HepG2 (cell line): ENCODE measurements around the gene EVC. TPM values are rescaled to one million over a fixed set of nuclear protein-coding genes. Genes with fewer than 3 reads are reported as not detected.

Experiments used
- ATAC-seq: fragments of 200-7000 bp; cut with Tn5 transposase; 3 replicates; pipeline ENCODE4 v1.9.1; 2020; ENCODE audit warnings: mild to moderate bottlenecking, moderate library complexity
- BruUV-seq: library from RNA; stranded (reverse); fragments of 400-500 nt; replicated peaks from 2 replicates; lab custom pipeline; 2021; lab: Mats Ljungman, UMichigan
- CTCF ChIA-PET: fragments of 300-600 bp; formaldehyde crosslinking; extraction: SDS; loops from one replicate; lab custom pipeline; 2021; ENCODE audit warnings: low total read pairs, inconsistent platforms, low intra/inter-chr PET ratio; lab: Yijun Ruan, JAX
- POLR2A ChIA-PET: fragments of 350-600 bp; sonication (Branson Sonifier 250); formaldehyde crosslinking; loops from one replicate; lab custom pipeline; 2020; ENCODE audit warnings: antibody characterized with exemption, inconsistent platforms; lab: Yijun Ruan, JAX
- DNase-seq: peaks from one replicate; pipeline ENCODE4 v3.0.0-alpha.2; 2015; ENCODE audit warnings: low spot score
- FAIRE-seq: peaks from 3 replicates; lab custom pipeline; 2011; peaks lifted over from hg19 to GRCh38; lab: Jason Lieb, UNC
- H2AFZ ChIP-seq: one replicate; pipeline ENCODE4 v1.6.1; 2011; ENCODE audit warnings: low read length, inconsistent platforms
- H3K27ac ChIP-seq: fragments of 300-600 bp; 3 replicates; pipeline ENCODE4 v1.8.0; 2011; ENCODE audit warnings: mixed run types, mild to moderate bottlenecking, mixed read lengths, low read length, inconsistent platforms; ENCODE audit not compliant: insufficient read depth; ENCODE audit errors: extremely low read length
- H3K27me3 ChIP-seq, 2 experiments: fragments of 200-600 bp in 1 of 2; 2 replicates in 1 of 2; 3 replicates in 1 of 2; pipeline versions ENCODE4 v1.6.0 to v1.8.0; 2011; ENCODE audit warnings: low read length in 2 of 2, mild to moderate bottlenecking in 2 of 2, moderate library complexity in 2 of 2, inconsistent platforms in 1 of 2; ENCODE audit not compliant: insufficient read depth in 2 of 2, control insufficient read depth in 1 of 2
- H3K36me3 ChIP-seq, 2 experiments: fragments of 200-600 bp in 1 of 2; replicated peaks in 1 of 2; 2 replicates in 1 of 2; 3 replicates in 1 of 2; pipeline versions ENCODE4 v1.5.1 to v1.8.0; 2011; ENCODE audit warnings: low read length in 2 of 2, inconsistent platforms in 1 of 2; ENCODE audit not compliant: insufficient read depth in 2 of 2, control insufficient read depth in 1 of 2
- H3K4me1 ChIP-seq: 2 replicates; pipeline ENCODE4 v1.5.1; 2012; ENCODE audit warnings: low read length, inconsistent platforms; ENCODE audit not compliant: insufficient read depth
- H3K4me2 ChIP-seq: 2 replicates; pipeline ENCODE4 v1.6.0; 2011; ENCODE audit warnings: low read depth, low read length, inconsistent platforms
- H3K4me3 ChIP-seq, 3 experiments: fragments of 200-600 bp in 1 of 3; sonication (generic), shearing (Covaris generic) in 1 of 3; replicated peaks in 1 of 3; 2 replicates each; pipeline ENCODE4 v1.5.1; 2011 to 2016; ENCODE audit warnings: low read length in 3 of 3, inconsistent platforms in 2 of 3, low read depth in 2 of 3, mild to moderate bottlenecking in 2 of 3, control low read depth in 1 of 3, mixed read lengths in 1 of 3; ENCODE audit not compliant: insufficient read depth in 1 of 3
- H3K79me2 ChIP-seq: one replicate; pipeline ENCODE4 v1.6.1; 2011; ENCODE audit warnings: low read length, inconsistent platforms; ENCODE audit not compliant: insufficient read depth
- H3K9ac ChIP-seq: 2 replicates; pipeline ENCODE4 v1.6.0; 2011; ENCODE audit warnings: mild to moderate bottlenecking, low read depth, low read length, inconsistent platforms; ENCODE audit not compliant: insufficient read depth
- H3K9me3 ChIP-seq: 2 replicates; pipeline ENCODE4 v1.5.1; 2012; ENCODE audit warnings: mild to moderate bottlenecking, low read length
- H4K20me1 ChIP-seq: 2 replicates; pipeline ENCODE4 v1.6.0; 2011; ENCODE audit warnings: inconsistent platforms, mild to moderate bottlenecking, low read length, moderate library complexity; ENCODE audit not compliant: insufficient read depth
- CENPT ChIP-seq: sonication (generic); formaldehyde crosslinking; IDR thresholded peaks from 2 replicates; pipeline ENCODE4 v1.8.0; 2022; ENCODE audit warnings: low read depth, mild to moderate bottlenecking, moderate library complexity, missing genetic modification reagents
- CHD2 ChIP-seq: IDR thresholded peaks from 2 replicates; pipeline ENCODE4 v1.6.1; 2011; ENCODE audit warnings: low read depth, low read length, improper control_type of control experiment
- HNRNPLL ChIP-seq: fragments of 200-400 bp; formaldehyde crosslinking; IDR thresholded peaks from 2 replicates; pipeline ENCODE4 v1.6.1; 2017; ENCODE audit warnings: mild to moderate bottlenecking, low read depth, low read length; ENCODE audit not compliant: poor library complexity, severe bottlenecking
- IRX3 ChIP-seq: sonication (generic); formaldehyde crosslinking; IDR thresholded peaks from 2 replicates; pipeline ENCODE4 v1.8.1; 2023; ENCODE audit warnings: mild to moderate bottlenecking, low read depth, missing genetic modification reagents, borderline replicate concordance
- TGIF2 ChIP-seq: IDR thresholded peaks from 2 replicates; pipeline ENCODE4 v1.6.1; 2016; ENCODE audit warnings: control low read depth, missing compliant biosample characterization
- TOPORS ChIP-seq: sonication (generic); formaldehyde crosslinking; IDR thresholded peaks from 2 replicates; pipeline ENCODE4 v1.8.0; 2023; ENCODE audit warnings: mild to moderate bottlenecking, missing genetic modification reagents
- TRIM24 ChIP-seq: sonication (generic); formaldehyde crosslinking; IDR thresholded peaks from 2 replicates; pipeline ENCODE4 v1.8.0; 2022; ENCODE audit warnings: mild to moderate bottlenecking, missing genetic modification reagents
- ZNF280D ChIP-seq: sonication (generic); formaldehyde crosslinking; IDR thresholded peaks from 2 replicates; pipeline ENCODE4 v1.5.1; 2020; ENCODE audit warnings: mild to moderate bottlenecking, missing genetic modification reagents
- ZNF446 ChIP-seq: sonication (generic); formaldehyde crosslinking; IDR thresholded peaks from 2 replicates; pipeline ENCODE4 v1.5.0; 2020; ENCODE audit warnings: mild to moderate bottlenecking, missing genetic modification reagents
- ZNF550 ChIP-seq: sonication (generic); formaldehyde crosslinking; IDR thresholded peaks from 2 replicates; pipeline ENCODE4 v1.4.0; 2020; ENCODE audit warnings: mild to moderate bottlenecking, missing genetic modification reagents, borderline replicate concordance
- ZNF691 ChIP-seq: sonication (generic); formaldehyde crosslinking; IDR thresholded peaks from 2 replicates; pipeline ENCODE4 v1.4.0; 2020; ENCODE audit warnings: missing genetic modification reagents, low read depth, mild to moderate bottlenecking, borderline replicate concordance
- ZNF7 ChIP-seq: IDR thresholded peaks from 2 replicates; pipeline ENCODE4 v1.6.1; 2016; ENCODE audit warnings: missing biosample characterization, missing genetic modification reagents
- ZNF780A ChIP-seq: sonication (generic); formaldehyde crosslinking; IDR thresholded peaks from 2 replicates; pipeline ENCODE4 v1.8.0; 2022; ENCODE audit warnings: mild to moderate bottlenecking, missing genetic modification reagents, moderate library complexity
- WGBS: methylation state at CpG from one replicate; pipeline ENCODE4 v1.1.6; 2017; ENCODE audit warnings: low lambda C conversion rate; 5-methylcytosine and 5-hydroxymethylcytosine counted together
- in situ Hi-C: cut with HindIII; loops from 2 replicates; pipeline ENCODE4 v1.10.0; 2017; ENCODE audit warnings: low pct_unique_long_range_greater_than_20kb; ENCODE audit not compliant: extremely low pct_ligation_motif_present
- intact Hi-C: fragments of 100-400 bp; cut with micrococcal nuclease; formaldehyde crosslinking; loops from one replicate; pipeline ENCODE4 v1.10.0; 2022; ENCODE audit not compliant: unreplicated experiment
- polyA plus RNA-seq, 8 experiments: library from polyadenylated mRNA; depleted of rRNA in 3 of 8; stranded (reverse) in 7 of 8; unstranded in 1 of 8; fragments of >200 nt; fragmentation: Illumina TruSeq in 4 of 8; extraction: Trizol in 4 of 8; gene quantifications; 2 replicates each; pipeline versions ENCODE4 v1.2.1 to v1.2.3, GENCODE V29; 2011 to 2016; ENCODE audit warnings: low read depth in 4 of 8, missing spikeins in 1 of 8, mixed read lengths in 1 of 8; ENCODE audit not compliant: insufficient read depth in 1 of 8
- total RNA-seq, 5 experiments: library from RNA; depleted of rRNA; stranded (reverse); fragments of >200 nt; fragmentation: Illumina TruSeq; extraction: Trizol; gene quantifications; 2 replicates each; pipeline ENCODE4 v1.2.3, GENCODE V29; 2016; ENCODE audit warnings: low read depth in 1 of 5

The EVC gene
- total and polyA plus RNA-seq, 2 of the 13 experiments (the other 11 are each of a cell fraction or from before 2014, with no cell fraction given): 3.1 to 4.9 TPM

GRCh38 chr4:5851637-5852301 lies 140.8 kb downstream of the EVC start:
- no peaks in the 10 kb centered on the region for H3K79me2 ChIP-seq
- H3K27ac ChIP-seq: no peak overlapping the region
- no peak for TF ChIP-seq ZNF7 (CRISPR knock-in tag)
- TF ChIP-seq TGIF2 (CRISPR knock-in tag): no peak
- TF ChIP-seq CHD2: no peak
- TF ChIP-seq ZNF446 (CRISPR knock-in tag): no peak
- TF ChIP-seq, all 625 proteins: peak for 0
- H3K9ac ChIP-seq: no peak overlapping the region
- POLR2A ChIA-PET: no interaction called here
- H3K4me1 ChIP-seq: no peaks in the 10 kb centered on the region
- DNase-seq (no peak), FAIRE-seq (no peak), ATAC-seq (no peak)
- intact Hi-C loops (no loop called here), in situ Hi-C loops (no loop called here)
- H3K4me2 ChIP-seq: no peak overlapping the region
- H2AFZ ChIP-seq: no peak overlapping the region
- H3K9me3 ChIP-seq: no peaks in the 10 kb centered on the region
- no peaks in the 10 kb centered on the region for H3K36me3 ChIP-seq
- WGBS: 5% methylated on average over 4 of the region's 4 CpGs
- no peak overlapping the region for H3K4me3 ChIP-seq
- H3K27me3 ChIP-seq: peaks cover 0 to 5% of the 10 kb centered on the region in 2 experiments; a peak in 2 of 5 replicates
- BruUV-seq: no TSS peak
- CTCF ChIA-PET: no interaction called here
- H4K20me1 ChIP-seq: no peaks in the 10 kb centered on the region

- Histone ChIP-seq H3K9ac (no peak overlapping the region), H3K36me3 (no peaks in the 10 kb centered on the region), H3K27me3 (peaks cover 0 to 5% of the 10 kb centered on the region in 2 experiments; a peak in 2 of 5 replicates), H3K9me3 (no peaks in the 10 kb centered on the region), H3K79me2 (no peaks in the 10 kb centered on the region), H3K4me2 (no peak overlapping the region), H3K4me1 (no peaks in the 10 kb centered on the region), H3K27ac (no peak overlapping the region), H4K20me1 (no peaks in the 10 kb centered on the region), H3K4me3 (no peak overlapping the region), H2AFZ (no peak overlapping the region)
- ChIA-PET POLR2A (no interaction called here), CTCF (no interaction called here)
- no TSS peak for BruUV-seq
- DNase-seq (no peak), FAIRE-seq (no peak), ATAC-seq (no peak)
- intact Hi-C loops (no loop called here), in situ Hi-C loops (no loop called here)
- WGBS: 2% methylated on average over 9 of the region's 9 CpGs
- no peak for TF ChIP-seq ZNF780A (CRISPR knock-in tag)
- no peak for TF ChIP-seq IRX3
- TF ChIP-seq TOPORS (CRISPR knock-in tag): no peak
- TF ChIP-seq HNRNPLL: no peak
- TF ChIP-seq ZNF280D (CRISPR knock-in tag): no peak
- no peak for TF ChIP-seq ZNF550 (CRISPR knock-in tag)
- TF ChIP-seq TRIM24 (CRISPR knock-in tag): no peak
- TF ChIP-seq ZNF691 (CRISPR knock-in tag): no peak
- TF ChIP-seq CENPT (CRISPR knock-in tag): no peak
These were observed 141.7 kb downstream of the EVC start for GRCh38 chr4:5852523-5853202.
